NCI-H2227 (cell line): Measurements from ENCODE around the gene MGLL.
"Not testable (repeated sequence)": the region's sequence is repeated elsewhere in the genome, so short reads cannot be mapped to it uniquely, and the experiment has no call there.

Source experiments
- DNase-seq: peaks from one replicate; lab custom pipeline; 2025; ENCODE audit not compliant: unreplicated experiment; lab: John Stamatoyannopoulos, UW

Gene MGLL

GRCh38 chr3:127663151-127663550, 159.2 kb downstream of the MGLL start:
- DNase-seq, result no peak

GRCh38 chr3:127662001-127662469, 160.3 kb downstream of the MGLL start:
- no peak for DNase-seq

GRCh38 chr3:127661600-127661999, 160.7 kb downstream of the MGLL start:
- no peak for DNase-seq

- no peak for DNase-seq
Observed at GRCh38 chr3:127660621-127661251, 161.6 kb downstream of the MGLL start.

GRCh38 chr3:127658234-127658633, 164.1 kb downstream of the MGLL start:
- no peak for DNase-seq

GRCh38 chr3:127656906-127657305, 165.4 kb downstream of the MGLL start:
- DNase-seq, result no peak

GRCh38 chr3:127655641-127656040, 166.7 kb downstream of the MGLL start:
- no peak for DNase-seq

GRCh38 chr3:127654993-127655392, 167.3 kb downstream of the MGLL start:
- DNase-seq, result not testable (repeated sequence)

- no peak for DNase-seq
Observed at GRCh38 chr3:127654374-127654773, 167.9 kb downstream of the MGLL start.

GRCh38 chr3:127652246-127652995, 169.9 kb downstream of the MGLL start:
- peak; percentile 69 for DNase-seq

- DNase-seq, result no peak
Observed at GRCh38 chr3:127651516-127652172, 170.7 kb downstream of the MGLL start.

GRCh38 chr3:127650236-127650635, 172.1 kb downstream of the MGLL start:
- DNase-seq, result no peak

GRCh38 chr3:127647845-127648204, 174.5 kb downstream of the MGLL start:
- DNase-seq, result no peak

- no peak for DNase-seq
Observed at GRCh38 chr3:127647166-127647844, 175.0 kb downstream of the MGLL start.

GRCh38 chr3:127646501-127647046, 175.7 kb downstream of the MGLL start:
- no peak for DNase-seq

GRCh38 chr3:127645371-127646015, 176.8 kb downstream of the MGLL start:
- no peak for DNase-seq

GRCh38 chr3:127644641-127645370, 177.5 kb downstream of the MGLL start:
- DNase-seq, result no peak

GRCh38 chr3:127640042-127640355, 182.3 kb downstream of the MGLL start:
- DNase-seq, result no peak

GRCh38 chr3:127639173-127640041, 182.9 kb downstream of the MGLL start:
- DNase-seq, result no peak
